GM15510 (cell line): ENCODE results near the gene CWC22.

Experiments
- POLR2A ChIP-seq: IDR thresholded peaks from 3 replicates; pipeline ENCODE4 v1.6.1; 2011; ENCODE audit warnings: borderline replicate concordance; ENCODE audit not compliant: insufficient read length; ENCODE audit errors: extremely low read depth

Gene CWC22

DNA sequence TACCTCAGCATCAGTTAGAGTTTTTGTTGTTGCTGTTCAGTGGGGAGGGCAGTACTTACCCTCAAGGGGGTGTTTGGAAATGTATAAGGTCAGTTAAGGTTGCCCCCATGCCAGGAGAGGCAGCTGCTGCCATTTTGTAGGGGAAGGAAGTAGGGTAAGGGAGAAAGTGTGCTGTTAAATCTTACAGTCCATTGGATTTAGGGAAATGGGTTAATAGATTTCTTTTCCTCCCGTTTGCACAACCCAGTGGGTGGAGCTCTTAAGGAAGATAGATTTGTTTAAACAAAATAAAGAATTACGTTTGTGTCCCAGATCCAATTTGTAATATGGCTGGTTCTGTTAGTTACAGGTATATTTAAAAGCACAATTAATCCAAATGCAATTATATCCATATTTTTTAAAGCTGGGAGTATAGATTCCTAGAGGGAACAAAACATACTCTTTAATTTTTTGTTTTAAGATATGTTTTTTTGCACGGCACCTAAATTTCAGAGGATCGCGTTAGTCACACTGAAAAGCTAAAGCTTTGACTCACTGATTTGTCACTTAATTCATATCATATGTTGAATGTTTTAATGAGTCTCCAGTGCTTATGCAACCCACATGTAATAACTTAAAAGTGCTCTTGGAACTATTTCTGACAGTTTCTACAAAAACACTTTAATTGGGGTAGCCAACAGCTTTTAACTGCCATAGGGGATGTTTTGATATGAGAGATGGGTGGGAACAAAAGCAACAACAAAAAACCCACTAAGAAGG lies 9.0 kb upstream of the CWC22 start:
- TF ChIP-seq POLR2A: no peak

GRCh38 chr2:180012523-180012922 lies 5.4 kb upstream of the CWC22 start:
- no peak for TF ChIP-seq POLR2A

GRCh38 chr2:180010701-180011100 lies 3.6 kb upstream of the CWC22 start:
- TF ChIP-seq POLR2A: no peak

GRCh38 chr2:180006231-180006630 lies 866 bp downstream of the CWC22 start:
- no peak for TF ChIP-seq POLR2A

DNA sequence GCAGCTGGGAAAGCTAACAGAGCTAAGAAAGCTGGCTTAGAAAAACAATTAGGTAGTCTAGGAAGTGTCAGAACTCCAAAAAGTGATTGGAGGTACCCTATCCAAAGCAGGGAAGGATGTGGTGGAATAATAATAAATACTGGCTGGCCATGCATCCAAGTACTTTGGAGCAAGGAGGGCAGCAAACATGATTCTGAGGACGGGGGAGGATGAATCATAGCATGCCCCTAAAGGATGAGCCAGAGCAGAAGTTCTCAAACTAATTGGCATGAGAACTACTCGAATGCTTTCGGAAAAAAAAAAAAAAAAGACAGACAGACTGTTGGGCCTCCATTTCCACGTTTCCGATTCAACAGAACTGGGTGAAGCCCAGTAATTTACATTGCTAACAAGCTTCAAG lies 2.4 kb downstream of the CWC22 start:
- TF ChIP-seq POLR2A: no peak

GRCh38 chr2:180003559-180003958 lies 3.5 kb downstream of the CWC22 start:
- no peak for TF ChIP-seq POLR2A

GRCh38 chr2:180003073-180003472 lies 4.0 kb downstream of the CWC22 start:
- TF ChIP-seq POLR2A: no peak

GRCh38 chr2:180002198-180002770 lies 4.8 kb downstream of the CWC22 start:
- no peak for TF ChIP-seq POLR2A

- TF ChIP-seq POLR2A: no peak
Observed at GRCh38 chr2:180001726-180002125, 5.4 kb downstream of the CWC22 start.

GRCh38 chr2:180000434-180000833 lies 6.7 kb downstream of the CWC22 start:
- no peak for TF ChIP-seq POLR2A

DNA sequence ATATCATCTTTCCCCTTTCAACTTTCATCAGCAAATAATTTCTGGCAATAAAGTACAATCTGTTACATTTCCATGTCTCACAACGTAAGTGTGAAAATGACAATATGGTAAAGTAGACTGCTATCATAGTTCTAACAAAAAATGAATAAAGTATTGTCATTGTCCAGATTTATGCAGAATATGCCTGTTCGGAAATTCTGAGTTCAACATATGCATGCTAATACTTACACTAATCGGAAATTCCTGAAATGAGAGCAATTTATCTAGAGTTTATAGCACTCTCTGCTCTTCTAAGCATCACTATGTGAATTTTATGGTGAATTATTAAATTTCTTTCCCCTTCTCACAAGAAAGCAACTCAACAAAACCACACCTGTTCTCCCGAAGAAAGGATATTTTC lies 8.1 kb downstream of the CWC22 start:
- TF ChIP-seq POLR2A: no peak

- no peak for TF ChIP-seq POLR2A
Observed at GRCh38 chr2:179995741-179996515, 11.2 kb downstream of the CWC22 start.

GRCh38 chr2:179991344-179991743 lies 15.8 kb downstream of the CWC22 start:
- no peak for TF ChIP-seq POLR2A

GRCh38 chr2:179990676-179991317 lies 16.3 kb downstream of the CWC22 start:
- TF ChIP-seq POLR2A: no peak

DNA sequence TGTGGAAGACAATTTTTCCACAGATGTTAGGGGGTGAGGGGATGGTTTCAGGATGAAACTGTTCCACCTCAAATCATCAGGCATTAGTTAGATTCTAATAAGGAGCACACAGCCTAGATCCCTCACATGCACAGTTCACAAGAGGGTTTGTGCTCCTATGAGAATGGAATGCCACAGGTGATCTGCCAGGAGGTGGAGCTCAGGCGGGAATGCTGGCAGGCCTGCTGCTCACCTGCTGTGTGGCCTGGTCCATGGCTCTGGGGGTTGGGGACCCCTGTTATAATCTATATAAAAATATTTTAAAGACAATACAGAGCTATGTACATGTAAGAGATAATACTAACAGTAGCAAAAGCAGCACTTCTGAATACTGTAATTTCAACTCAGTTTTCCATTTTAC lies 19.2 kb downstream of the CWC22 start:
- no peak for TF ChIP-seq POLR2A
